Activated CD4-positive, alpha-beta T cell treated with anti-CD3 and anti-CD28 coated beads for 4 hours (primary cell): Measurements from ENCODE around the gene MRPS10.
"Not testable (repeated sequence)": the region's sequence is repeated elsewhere in the genome, so short reads cannot be mapped to it uniquely, and the experiment has no call there.

Experiments
- DNase-seq, 2 donors: peaks; one replicate each; pipeline ENCODE4 v3.0.0-alpha.2; 2020

The MRPS10 gene

DNA sequence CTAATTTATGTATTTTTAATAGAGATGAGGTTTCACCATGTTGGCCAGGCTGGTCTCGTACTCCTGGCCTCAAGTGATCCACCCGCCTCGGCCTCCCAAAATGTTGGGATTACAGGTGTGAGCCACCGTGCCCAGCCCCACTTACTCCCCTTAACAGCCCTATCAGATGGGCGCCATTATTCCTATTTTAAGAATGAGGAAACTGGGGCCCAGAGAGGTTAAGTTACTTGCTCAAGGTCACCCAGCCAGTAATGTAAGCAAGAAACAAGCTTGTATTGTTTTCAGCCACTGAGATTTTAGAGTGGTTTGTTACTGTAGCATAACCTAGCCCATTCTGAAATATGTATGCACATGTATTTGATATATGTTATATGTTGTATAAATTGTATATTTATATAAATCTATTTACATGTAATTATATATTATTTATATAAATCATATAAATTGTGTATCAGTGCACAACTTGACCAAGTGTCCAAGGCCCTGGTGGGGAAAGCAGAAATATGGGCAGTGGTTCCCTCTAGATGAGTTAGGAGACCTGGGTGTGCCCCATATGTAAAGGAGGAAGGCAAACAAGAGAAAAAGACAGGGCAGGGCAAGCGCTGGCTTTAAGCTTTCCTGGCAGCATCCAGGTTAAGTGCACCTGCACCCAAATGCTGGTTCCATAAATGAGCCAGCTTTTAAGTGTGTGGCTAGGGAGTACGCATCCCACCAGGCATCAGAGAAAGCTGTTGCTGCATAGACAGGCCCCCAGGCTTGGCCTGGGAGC, 45.7 kb downstream of the MRPS10 start:
- DNase-seq = no peak

DNA sequence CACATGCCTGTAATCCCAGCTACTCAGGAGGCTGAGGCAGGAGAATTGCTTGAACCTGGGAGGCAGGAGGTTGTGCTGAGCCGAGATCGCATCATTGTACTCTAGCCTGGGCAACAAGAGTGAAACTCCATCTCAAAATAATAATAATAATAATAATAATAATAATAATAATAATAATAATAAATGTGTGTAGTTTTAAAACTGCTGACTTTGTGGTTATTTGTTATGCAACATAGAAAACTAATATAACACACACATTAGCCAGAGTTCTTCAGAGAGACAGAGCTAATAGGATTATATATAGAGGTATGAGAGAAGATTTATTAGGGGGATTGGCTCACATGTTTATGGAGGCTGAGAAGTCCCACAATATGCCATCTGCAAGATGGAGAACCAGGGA, 47.9 kb downstream of the MRPS10 start:
- not testable (repeated sequence) for DNase-seq

DNA sequence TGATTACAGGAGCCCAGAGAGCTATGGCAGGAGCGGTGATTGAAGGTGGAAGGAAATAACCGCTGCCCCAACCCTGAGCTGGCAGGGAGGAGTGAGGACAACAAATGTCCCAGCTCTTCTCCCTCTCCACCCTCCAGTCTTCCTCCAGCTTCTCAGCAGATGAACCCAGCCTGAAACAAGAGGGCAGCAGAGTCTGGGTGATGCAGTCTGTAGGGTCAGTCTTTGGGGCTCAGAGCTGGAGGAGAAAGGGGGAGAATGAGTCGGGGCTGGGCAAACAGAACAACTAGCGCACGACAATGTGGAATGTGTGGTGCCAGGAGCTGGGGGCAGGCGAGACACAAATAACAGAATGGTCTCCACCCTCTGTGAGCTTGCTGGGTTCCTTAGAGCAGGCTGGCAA, 49.0 kb downstream of the MRPS10 start:
- DNase-seq = no peak

DNA sequence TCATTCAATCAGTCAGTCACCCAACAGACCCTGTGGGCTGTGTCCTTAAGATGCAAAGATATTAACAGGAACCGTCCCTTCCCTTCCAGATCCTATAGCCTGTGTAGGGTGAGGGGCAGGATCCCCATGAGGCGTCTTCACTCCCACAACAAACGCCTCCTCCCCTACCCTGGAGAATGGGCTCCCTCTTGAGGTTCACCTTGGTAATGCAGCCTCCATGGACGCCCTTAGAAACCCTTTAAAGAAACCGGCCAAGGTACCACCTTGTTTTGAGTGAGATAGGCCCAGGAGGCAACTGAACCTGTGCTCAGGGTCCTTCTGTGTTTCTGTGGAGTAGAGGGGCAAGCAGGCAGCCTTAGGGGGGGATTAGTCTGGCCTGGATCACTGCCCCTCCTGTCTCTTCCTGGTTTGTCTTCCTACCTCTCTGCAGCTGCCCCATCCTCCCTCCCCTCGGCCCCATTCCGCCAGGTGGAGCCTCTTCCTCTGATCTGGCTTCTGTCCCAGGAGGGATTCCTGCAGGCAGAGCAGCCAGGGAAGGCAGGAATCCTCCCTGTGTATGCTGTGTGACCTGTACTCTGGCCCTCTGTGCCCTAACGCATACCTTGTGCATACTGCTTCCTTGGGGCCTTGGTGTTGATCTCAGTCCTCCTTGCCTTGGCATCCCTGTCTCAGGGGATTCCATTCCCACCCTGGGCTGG, 51.1 kb downstream of the MRPS10 start:
- peak; percentile 58 to 85 for DNase-seq

DNA sequence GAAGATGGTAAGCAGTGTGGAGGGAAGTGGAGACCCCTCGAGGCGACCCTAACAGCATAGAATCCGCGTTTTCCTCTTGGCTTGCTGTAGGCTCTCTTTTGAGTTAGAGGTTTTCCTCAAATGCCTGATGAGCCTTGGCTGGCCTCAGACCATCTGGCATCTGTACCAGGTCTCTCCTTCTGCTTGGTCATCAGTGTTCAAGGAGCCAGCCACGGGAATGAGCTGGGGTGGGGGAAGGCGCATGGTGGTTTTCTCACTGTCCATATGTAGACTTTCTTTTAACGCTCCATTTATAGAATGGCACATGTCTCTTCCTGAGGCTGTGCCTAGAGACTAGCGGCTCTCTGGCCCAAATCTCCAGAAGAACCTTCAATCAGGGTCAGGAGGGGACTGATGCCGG, 52.6 kb downstream of the MRPS10 start:
- no peak for DNase-seq

DNA sequence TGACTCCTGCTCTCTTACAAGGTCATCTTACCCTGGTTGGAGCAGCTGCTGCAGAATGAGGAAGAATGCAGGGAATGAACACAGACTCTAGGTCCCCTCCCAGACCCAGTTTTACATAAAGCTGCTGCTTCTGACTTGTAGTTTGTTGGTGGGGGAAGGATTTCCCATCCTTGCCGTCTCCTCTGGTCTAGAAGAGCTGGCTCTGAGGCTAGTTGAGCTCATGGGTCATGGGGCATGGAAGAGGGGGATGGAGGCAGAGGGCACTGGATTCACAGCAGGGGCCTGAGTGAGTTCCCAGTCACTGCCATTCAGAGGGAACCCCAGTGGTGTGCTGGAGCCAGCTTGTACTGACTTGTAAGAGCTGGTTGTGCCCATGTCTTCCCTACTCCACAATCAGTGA, 53.7 kb downstream of the MRPS10 start:
- DNase-seq = no peak

DNA sequence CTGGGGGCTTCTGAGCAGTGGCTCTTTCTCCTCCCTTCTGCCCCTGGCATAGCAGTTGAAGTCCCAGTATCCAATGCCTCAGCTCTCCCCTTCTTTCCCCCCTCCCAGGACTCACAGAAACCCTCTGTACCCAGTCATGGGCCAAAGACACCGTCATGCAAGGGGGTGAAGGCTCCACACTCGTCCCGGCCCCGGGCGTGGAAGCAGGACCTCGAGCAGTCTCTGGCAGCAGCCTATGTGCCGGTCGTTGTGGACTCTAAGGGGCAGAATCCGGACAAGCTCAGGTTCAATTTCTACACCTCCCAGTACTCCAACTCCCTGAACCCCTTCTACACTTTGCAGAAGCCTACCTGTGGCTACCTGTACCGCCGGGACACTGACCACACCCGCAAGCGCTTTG, 54.8 kb downstream of the MRPS10 start:
- DNase-seq = no peak

DNA sequence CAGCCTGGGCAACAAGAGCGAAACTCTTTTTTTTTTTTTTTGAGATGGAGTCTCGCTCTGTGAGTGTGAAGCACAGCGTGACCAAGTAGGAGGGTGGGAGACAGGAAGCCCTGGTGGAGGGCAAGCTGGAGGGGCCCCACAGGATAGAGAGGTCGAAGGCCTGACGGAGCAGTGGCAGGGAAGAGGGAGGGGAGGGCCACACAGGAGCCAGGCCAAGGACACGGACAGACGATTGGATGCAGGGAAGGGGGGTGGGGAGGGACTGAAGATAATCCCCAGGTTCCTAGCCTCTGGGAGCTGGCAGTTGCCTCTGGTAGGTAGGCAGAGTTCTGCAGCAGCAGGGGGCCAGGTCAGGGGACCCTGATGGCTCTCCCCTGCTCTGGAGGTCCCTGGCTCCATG, 55.3 kb downstream of the MRPS10 start:
- DNase-seq = no peak

DNA sequence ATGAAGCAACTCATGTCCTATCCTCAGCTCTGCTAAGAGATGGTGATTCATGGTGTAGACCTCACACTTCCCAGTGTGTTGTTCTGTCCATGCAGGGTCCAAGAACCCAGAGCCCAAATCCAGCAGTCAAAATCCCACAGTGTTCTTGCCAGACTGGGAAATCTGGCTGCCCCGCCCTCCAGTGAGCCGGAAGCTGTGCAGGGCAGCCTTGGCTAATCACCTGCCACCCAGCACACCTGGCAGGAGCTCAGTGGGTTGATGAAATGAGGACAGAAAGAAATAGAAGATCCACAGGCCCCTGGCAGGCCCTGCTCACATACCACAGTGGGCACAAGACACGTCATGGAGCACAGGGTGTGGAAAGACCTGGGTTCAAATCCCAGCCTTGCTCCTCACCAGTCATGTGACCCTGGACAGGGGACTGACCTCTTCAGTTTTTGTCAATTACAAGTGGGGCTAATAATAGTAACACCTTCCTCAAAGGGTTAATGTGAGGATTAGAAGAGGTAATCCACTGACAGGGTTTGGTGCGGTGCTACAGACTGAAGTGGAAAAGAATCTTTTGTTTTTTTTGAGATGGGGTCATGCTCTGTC, 58.1 kb downstream of the MRPS10 start:
- no peak for DNase-seq

DNA sequence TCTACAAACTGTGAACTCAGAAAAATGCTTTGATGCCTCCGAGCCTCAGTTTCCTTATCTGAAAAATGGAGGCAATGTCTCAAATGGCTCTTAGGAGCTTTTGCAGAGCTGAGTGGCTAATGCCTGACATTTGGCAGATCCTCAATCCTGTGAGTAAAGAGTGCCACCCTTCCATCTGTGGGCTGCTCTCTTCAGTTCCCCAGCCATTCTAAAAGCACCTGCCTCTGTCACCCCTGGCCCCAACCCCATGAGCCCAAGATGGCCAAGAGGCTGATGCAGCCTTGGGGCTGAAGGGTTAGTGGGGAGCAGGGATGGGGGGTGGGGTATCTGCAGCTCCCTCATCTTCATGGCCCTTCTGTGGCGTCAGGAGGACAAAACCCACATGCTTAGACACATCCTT, 59.0 kb downstream of the MRPS10 start:
- DNase-seq = no peak

DNA sequence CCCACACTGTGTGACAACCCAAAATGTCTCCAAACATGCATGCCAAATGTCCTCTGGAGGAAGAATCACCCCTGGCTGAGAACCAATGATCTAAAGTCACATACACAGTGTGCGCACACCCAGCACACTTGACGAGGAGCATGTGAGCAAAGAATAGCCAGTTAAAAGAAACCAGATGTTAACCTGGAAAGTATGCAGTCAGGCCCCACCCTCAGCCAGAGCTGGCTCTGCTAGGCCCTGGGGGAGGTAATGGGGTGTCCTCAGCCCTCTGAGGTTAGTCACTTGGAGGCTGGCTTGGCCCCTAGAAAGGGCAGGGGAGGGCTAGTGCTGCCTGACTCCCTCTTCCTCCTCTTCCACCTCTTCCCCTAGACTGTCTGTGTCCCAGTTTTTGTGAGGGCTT, 59.6 kb downstream of the MRPS10 start:
- DNase-seq = no peak
